ENCODE results near the gene C3. TPM values are rescaled to one million over a fixed set of nuclear protein-coding genes. Genes with fewer than 3 reads are reported as not detected.

The C3 gene
- total and polyA plus RNA-seq, 2 of the 13 experiments (the other 11 are each of a cell fraction or from before 2014, with no cell fraction given), result 1,455 to 6,272 TPM

DNA sequence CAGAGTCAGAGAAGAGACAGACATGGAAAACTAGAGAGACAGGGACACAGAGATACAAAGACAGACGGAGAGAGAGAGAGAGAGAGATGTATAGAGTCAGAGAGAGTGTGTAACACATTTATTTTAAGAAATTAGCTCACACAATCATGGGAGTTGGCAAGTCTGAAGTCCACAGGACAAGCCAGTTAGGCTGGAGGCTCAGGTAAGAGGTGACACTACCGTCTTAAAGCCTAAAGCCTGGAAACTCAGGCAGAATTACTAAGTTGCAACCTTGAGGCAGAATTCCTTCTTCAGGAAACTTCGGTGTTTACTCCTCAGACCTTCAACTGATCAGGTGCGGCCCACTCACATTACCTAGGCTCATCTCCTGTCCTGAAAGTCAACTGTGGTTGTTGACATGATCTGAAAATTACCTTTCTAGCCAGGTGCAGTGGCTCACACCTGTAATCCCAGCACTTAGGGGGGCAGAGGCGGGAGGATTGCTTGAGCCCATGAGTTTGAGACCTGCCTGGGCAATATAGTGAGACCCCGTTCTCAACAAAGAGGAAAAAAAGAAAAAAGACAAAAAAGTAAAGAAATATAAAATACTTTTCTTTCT is 47.7 kb downstream of the C3 start:
- ChIA-PET POLR2A (interaction anchor here (1.2 kb wide), 1 partner anchor 66 kb away, joined by 4 read pairs; no protein-coding TSS in a partner anchor), CTCF (ENCODE audit: low intra/inter-chr PET ratio, low total read pairs) (no interaction called here)
- H3K27ac ChIP-seq (ENCODE audit: extremely low read length, insufficient read depth, low read length), result no peak overlapping the region
- no peak for DNase-seq (ENCODE audit: low spot score)
- H3K9me3 ChIP-seq (ENCODE audit: low read length), result no peaks in the 10 kb centered on the region
- no peak for ATAC-seq
- peaks cover 17 to 31% of the 10 kb centered on the region in 2 experiments for H3K36me3 ChIP-seq (replicated peaks in 1 of 2; ENCODE audit: control insufficient read depth in 1 of 2, insufficient read depth in 2 of 2, low read length in 2 of 2)
- no peak overlapping the region for H3K4me3 ChIP-seq (replicated peaks in 1 of 3; ENCODE audit: insufficient read depth in 1 of 3, low read depth in 2 of 3, low read length in 3 of 3)
- intact Hi-C loops (cut with micrococcal nuclease; ENCODE audit: unreplicated experiment) (no loop called here), in situ Hi-C loops (cut with HindIII; ENCODE audit: extremely low pct_ligation_motif_present, low pct_unique_long_range_greater_than_20kb) (no loop called here)
- no peak overlapping the region for H3K4me2 ChIP-seq (ENCODE audit: low read depth, low read length)
- H4K20me1 ChIP-seq (ENCODE audit: insufficient read depth, low read length), result peaks cover 35% of the 10 kb centered on the region
- WGBS (ENCODE audit: low lambda C conversion rate), result 89% methylated on average over 6 of the region's 6 CpGs
- no peaks in the 10 kb centered on the region for H3K4me1 ChIP-seq (ENCODE audit: insufficient read depth, low read length)
- no peak overlapping the region for H3K9ac ChIP-seq (ENCODE audit: insufficient read depth, low read depth, low read length)
- FAIRE-seq, result no peak
- no peaks in the 10 kb centered on the region for H3K79me2 ChIP-seq (ENCODE audit: insufficient read depth, low read length)
- H3K27me3 ChIP-seq (ENCODE audit: control insufficient read depth in 1 of 2, insufficient read depth in 2 of 2, low read length in 2 of 2), result no peaks in the 10 kb centered on the region; a peak in 1 of 5 replicates
- BruUV-seq (replicated peaks), result no TSS peak
- no peak overlapping the region for H2AFZ ChIP-seq (ENCODE audit: low read length)
- TF ChIP-seq SOX5 (CRISPR knock-in tag; IDR thresholded peaks at IDR 0.05; ENCODE audit: borderline replicate concordance) (no peak), MZF1 (CRISPR knock-in tag; IDR thresholded peaks at IDR 0.05; ENCODE audit: borderline replicate concordance) (no peak), ZNF550 (CRISPR knock-in tag; IDR thresholded peaks at IDR 0.05; ENCODE audit: borderline replicate concordance) (no peak), PHF8 (CRISPR knock-in tag; IDR thresholded peaks at IDR 0.05) (no peak), ATF7-NPFF (CRISPR knock-in tag; IDR thresholded peaks at IDR 0.05; ENCODE audit: low read depth) (no peak), GATAD2A (CRISPR knock-in tag; IDR thresholded peaks at IDR 0.05) (no peak), ZSCAN22 (CRISPR knock-in tag; IDR thresholded peaks at IDR 0.05) (no peak), SKI (IDR thresholded peaks at IDR 0.05; ENCODE audit: partially characterized antibody) (no peak), ZNF329 (CRISPR knock-in tag; IDR thresholded peaks at IDR 0.05; ENCODE audit: low read depth) (no peak), HCFC1 (IDR thresholded peaks at IDR 0.05; ENCODE audit: low read depth, low read length) (no peak), USF2 (IDR thresholded peaks at IDR 0.05; ENCODE audit: low read depth, low read length) (no peak), USF2 (CRISPR knock-in tag; IDR thresholded peaks at IDR 0.05; ENCODE audit: borderline replicate concordance) (no peak), PCBP1 (IDR thresholded peaks at IDR 0.05; ENCODE audit: borderline replicate concordance, low read depth, low read length) (no peak), ZC3H13 (CRISPR knock-in tag; IDR thresholded peaks at IDR 0.05) (no peak), NPAS2 (CRISPR knock-in tag; IDR thresholded peaks at IDR 0.05; ENCODE audit: borderline replicate concordance) (no peak)
- TF ChIP-seq, protein P1, sequence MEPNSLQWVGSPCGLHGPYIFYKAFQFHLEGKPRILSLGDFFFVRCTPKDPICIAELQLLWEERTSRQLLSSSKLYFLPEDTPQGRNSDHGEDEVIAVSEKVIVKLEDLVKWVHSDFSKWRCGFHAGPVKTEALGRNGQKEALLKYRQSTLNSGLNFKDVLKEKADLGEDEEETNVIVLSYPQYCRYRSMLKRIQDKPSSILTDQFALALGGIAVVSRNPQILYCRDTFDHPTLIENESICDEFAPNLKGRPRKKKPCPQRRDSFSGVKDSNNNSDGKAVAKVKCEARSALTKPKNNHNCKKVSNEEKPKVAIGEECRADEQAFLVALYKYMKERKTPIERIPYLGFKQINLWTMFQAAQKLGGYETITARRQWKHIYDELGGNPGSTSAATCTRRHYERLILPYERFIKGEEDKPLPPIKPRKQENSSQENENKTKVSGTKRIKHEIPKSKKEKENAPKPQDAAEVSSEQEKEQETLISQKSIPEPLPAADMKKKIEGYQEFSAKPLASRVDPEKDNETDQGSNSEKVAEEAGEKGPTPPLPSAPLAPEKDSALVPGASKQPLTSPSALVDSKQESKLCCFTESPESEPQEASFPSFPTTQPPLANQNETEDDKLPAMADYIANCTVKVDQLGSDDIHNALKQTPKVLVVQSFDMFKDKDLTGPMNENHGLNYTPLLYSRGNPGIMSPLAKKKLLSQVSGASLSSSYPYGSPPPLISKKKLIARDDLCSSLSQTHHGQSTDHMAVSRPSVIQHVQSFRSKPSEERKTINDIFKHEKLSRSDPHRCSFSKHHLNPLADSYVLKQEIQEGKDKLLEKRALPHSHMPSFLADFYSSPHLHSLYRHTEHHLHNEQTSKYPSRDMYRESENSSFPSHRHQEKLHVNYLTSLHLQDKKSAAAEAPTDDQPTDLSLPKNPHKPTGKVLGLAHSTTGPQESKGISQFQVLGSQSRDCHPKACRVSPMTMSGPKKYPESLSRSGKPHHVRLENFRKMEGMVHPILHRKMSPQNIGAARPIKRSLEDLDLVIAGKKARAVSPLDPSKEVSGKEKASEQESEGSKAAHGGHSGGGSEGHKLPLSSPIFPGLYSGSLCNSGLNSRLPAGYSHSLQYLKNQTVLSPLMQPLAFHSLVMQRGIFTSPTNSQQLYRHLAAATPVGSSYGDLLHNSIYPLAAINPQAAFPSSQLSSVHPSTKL (CRISPR knock-in tag; IDR thresholded peaks at IDR 0.05), result no peak
- TF ChIP-seq, protein P2, sequence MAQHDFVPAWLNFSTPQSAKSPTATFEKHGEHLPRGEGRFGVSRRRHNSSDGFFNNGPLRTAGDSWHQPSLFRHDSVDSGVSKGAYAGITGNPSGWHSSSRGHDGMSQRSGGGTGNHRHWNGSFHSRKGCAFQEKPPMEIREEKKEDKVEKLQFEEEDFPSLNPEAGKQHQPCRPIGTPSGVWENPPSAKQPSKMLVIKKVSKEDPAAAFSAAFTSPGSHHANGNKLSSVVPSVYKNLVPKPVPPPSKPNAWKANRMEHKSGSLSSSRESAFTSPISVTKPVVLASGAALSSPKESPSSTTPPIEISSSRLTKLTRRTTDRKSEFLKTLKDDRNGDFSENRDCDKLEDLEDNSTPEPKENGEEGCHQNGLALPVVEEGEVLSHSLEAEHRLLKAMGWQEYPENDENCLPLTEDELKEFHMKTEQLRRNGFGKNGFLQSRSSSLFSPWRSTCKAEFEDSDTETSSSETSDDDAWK (CRISPR knock-in tag; IDR thresholded peaks at IDR 0.05), result no peak
